CD4-positive, alpha-beta T cell (primary cell): ENCODE results near the gene MICAL2. TPM values are rescaled to one million over a fixed set of nuclear protein-coding genes. Genes with fewer than 3 reads are reported as not detected.

ENCODE experiments used
- ATAC-seq: fragments of 200-7000 bp; cut with Tn5 transposase; one replicate; pipeline ENCODE4 v1.10.0; 2022; ENCODE audit warnings: mild to moderate bottlenecking; ENCODE audit not compliant: poor library complexity
- CTCF ChIA-PET: fragments of 350-600 bp; sonication (Branson Sonifier 250); formaldehyde crosslinking; loops from one replicate; lab custom pipeline; 2021; ENCODE audit warnings: antibody characterized with exemption, inconsistent platforms; lab: Charles Lee
- POLR2A ChIA-PET: fragments of 350-600 bp; sonication (Branson Sonifier 250); formaldehyde crosslinking; loops from one replicate; lab custom pipeline; 2021; ENCODE audit warnings: antibody characterized with exemption, inconsistent platforms; lab: Charles Lee
- DNase-seq, 14 experiments: peaks; one replicate each; pipeline ENCODE4 v3.0.0-alpha.2; 2013 to 2020; ENCODE audit warnings: mixed read lengths in 2 of 14
- H3K27ac ChIP-seq, 2 donors: one replicate each; pipeline versions ENCODE4 v1.5.1 to v1.7.0; 2013; ENCODE audit warnings: low read length in 2 of 2, low read depth in 1 of 2, mild to moderate bottlenecking in 1 of 2
- H3K27me3 ChIP-seq, 2 experiments: 1 replicate in 1 of 2; 2 replicates in 1 of 2; pipeline versions ENCODE4 v1.6.1 to v1.7.0; 2013; ENCODE audit warnings: low read length in 2 of 2, control low read depth in 1 of 2, mild to moderate bottlenecking in 1 of 2, moderate library complexity in 1 of 2; ENCODE audit not compliant: insufficient read depth in 2 of 2, control insufficient read depth in 1 of 2
- H3K36me3 ChIP-seq: one replicate; pipeline ENCODE4 v1.6.1; 2013; ENCODE audit warnings: low read length, control low read depth; ENCODE audit not compliant: insufficient read depth
- H3K4me1 ChIP-seq: one replicate; pipeline ENCODE4 v1.6.1; 2013; ENCODE audit warnings: low read length, control low read depth; ENCODE audit not compliant: insufficient read depth
- H3K4me3 ChIP-seq: one replicate; pipeline ENCODE4 v1.5.1; 2013; ENCODE audit warnings: mild to moderate bottlenecking, low read length, moderate library complexity
- H3K9me3 ChIP-seq, 2 experiments: 1 replicate in 1 of 2; 2 replicates in 1 of 2; pipeline versions ENCODE4 v1.6.1 to v1.7.0; 2013; ENCODE audit warnings: low read length in 2 of 2, mild to moderate bottlenecking in 2 of 2, control low read depth in 1 of 2, moderate library complexity in 1 of 2; ENCODE audit not compliant: control insufficient read depth in 1 of 2, insufficient read depth in 1 of 2
- H3K27ac Mint-ChIP-seq: one replicate; pipeline ENCODE4 v1.8.0; 2020; ENCODE audit warnings: mixed read lengths
- H3K27me3 Mint-ChIP-seq: one replicate; pipeline ENCODE4 v1.8.0; 2021; ENCODE audit warnings: mixed read lengths
- H3K36me3 Mint-ChIP-seq: one replicate; pipeline ENCODE4 v1.8.0; 2021; ENCODE audit warnings: low read depth, mixed read lengths
- H3K4me1 Mint-ChIP-seq: one replicate; pipeline ENCODE4 v1.8.0; 2021; ENCODE audit warnings: low read depth, mixed read lengths
- H3K4me3 Mint-ChIP-seq: one replicate; pipeline ENCODE4 v1.8.0; 2020; ENCODE audit warnings: mild to moderate bottlenecking, mixed read lengths
- H3K9me3 Mint-ChIP-seq: one replicate; pipeline ENCODE4 v1.8.0; 2020; ENCODE audit warnings: mixed read lengths
- CTCF ChIP-seq: fragments of 200-600 bp; IDR thresholded peaks from one replicate; pipeline ENCODE4 v1.8.0; 2022; ENCODE audit warnings: antibody characterized with exemption, mild to moderate bottlenecking
- intact Hi-C, 2 experiments: fragments of 100-400 bp; cut with DNase I in 1 of 2; cut with micrococcal nuclease in 1 of 2; formaldehyde crosslinking; loops; one replicate each; pipeline versions ENCODE4 v1.15.1 to v1.9.0; 2023 to 2025; cut with DNase I, micrococcal nuclease
- total RNA-seq, 174 experiments: library from RNA in 2 of 174; stranded (reverse) in 2 of 174; gene quantifications; one replicate each; pipeline ENCODE4 v1.2.3 and lab custom pipeline; 2021 to 2026

MICAL2 gene
- total RNA-seq, 2 experiments from 2014 or later = 12.8 to 14.1 TPM

DNA sequence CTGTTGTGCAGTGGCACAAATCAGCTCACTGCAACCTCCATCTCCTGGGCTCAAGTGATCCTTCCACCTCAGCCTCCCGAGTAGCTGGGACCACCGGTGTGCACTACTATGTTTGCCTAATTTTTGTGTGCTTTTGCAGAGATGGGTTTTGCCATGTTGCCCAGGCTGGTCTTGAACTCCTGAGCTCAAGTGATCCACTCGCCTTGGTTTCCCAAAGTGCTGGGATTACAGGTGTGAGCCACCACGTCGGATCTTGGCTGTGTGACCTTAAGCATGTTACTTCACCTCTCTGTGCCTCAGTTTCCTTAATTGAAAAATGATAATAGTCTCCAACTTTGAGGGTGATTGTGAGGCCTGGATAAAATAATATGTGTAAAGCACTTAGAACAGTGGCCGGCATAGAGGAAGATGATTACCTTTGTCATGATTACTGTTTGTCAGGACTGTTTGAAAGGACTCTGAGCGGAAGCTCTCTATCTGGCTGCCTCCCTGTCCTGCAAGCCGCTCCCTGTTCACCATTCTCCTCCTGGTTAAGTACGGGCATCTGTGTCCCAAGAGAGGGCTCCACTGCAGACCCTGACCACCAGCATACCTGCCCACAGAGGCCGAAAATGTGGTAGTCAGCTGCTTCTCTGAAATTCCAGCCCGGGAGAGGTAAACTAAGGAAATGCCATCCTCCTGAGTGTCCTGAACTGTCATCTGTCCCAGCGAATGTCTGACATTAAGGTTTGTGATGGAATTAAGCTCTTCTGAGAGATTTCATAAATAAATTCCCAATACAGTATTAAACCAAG, 73.6 kb downstream of the MICAL2 start:
- ChIA-PET POLR2A (interaction anchor here (0.6 to 0.7 kb wide), 2 partner anchors 11 to 32 kb away, joined by 3 to 5 read pairs; no protein-coding TSS in a partner anchor), CTCF (interaction anchor here (1.3 kb wide), 1 partner anchor 11 kb away, joined by 3 read pairs; no protein-coding TSS in a partner anchor)
- Mint-ChIP-seq H3K36me3 (no peaks in the 10 kb centered on the region), H3K4me1 (peaks cover 21% of the 10 kb centered on the region), H3K4me3 (no peak overlapping the region), H3K27me3 (no peaks in the 10 kb centered on the region), H3K9me3 (no peaks in the 10 kb centered on the region), H3K27ac (no peak overlapping the region)
- intact Hi-C loops = no loop called here
- DNase-seq = no peak
- H3K4me1 ChIP-seq = peaks cover 18% of the 10 kb centered on the region
- no peak for TF ChIP-seq CTCF
- H3K36me3 ChIP-seq = no peaks in the 10 kb centered on the region
- no peaks in the 10 kb centered on the region for H3K27me3 ChIP-seq
- ATAC-seq = no peak
- no peak overlapping the region for H3K27ac ChIP-seq
- no peaks in the 10 kb centered on the region for H3K9me3 ChIP-seq
- no peak overlapping the region for H3K4me3 ChIP-seq

DNA sequence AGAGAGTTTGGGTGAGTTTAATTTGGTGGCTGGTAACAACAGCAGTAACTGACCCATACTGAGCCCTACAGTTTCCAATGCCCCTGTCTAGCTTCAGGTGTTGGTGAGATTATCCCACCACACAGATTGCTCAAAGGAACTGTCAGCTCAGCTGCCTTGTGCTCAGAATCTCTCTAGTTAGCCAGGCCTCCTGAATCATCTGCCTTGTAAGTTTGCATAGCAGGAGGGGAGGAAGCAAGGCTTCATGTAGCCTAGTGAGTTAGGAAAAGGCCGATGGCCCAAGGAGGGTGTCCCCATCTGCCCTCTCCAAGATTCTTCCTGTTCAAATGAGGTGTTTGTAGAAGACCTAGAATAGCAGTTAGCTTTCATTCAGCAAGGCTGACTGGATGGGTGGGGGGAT, 74.3 kb downstream of the MICAL2 start:
- H3K4me1 ChIP-seq = peaks cover 16% of the 10 kb centered on the region
- Mint-ChIP-seq H3K9me3 (no peaks in the 10 kb centered on the region), H3K4me3 (no peak overlapping the region), H3K36me3 (no peaks in the 10 kb centered on the region), H3K4me1 (peaks cover 21% of the 10 kb centered on the region), H3K27ac (no peak overlapping the region), H3K27me3 (no peaks in the 10 kb centered on the region)
- H3K9me3 ChIP-seq = no peaks in the 10 kb centered on the region
- DNase-seq (no peak), ATAC-seq (no peak)
- no peaks in the 10 kb centered on the region for H3K27me3 ChIP-seq
- no peaks in the 10 kb centered on the region for H3K36me3 ChIP-seq
- H3K27ac ChIP-seq = no peak overlapping the region
- H3K4me3 ChIP-seq = no peak overlapping the region
- no peak for TF ChIP-seq CTCF
- intact Hi-C loops = no loop called here
- CTCF ChIA-PET = interaction anchor here (1.3 kb wide), 1 partner anchor 12 kb away, joined by 3 read pairs; no protein-coding TSS in a partner anchor
- POLR2A ChIA-PET = interaction anchor here (0.6 to 0.7 kb wide), 2 partner anchors 11 to 32 kb away, joined by 3 to 5 read pairs; no protein-coding TSS in a partner anchor

GRCh38 chr11:12185106-12185690, 74.8 kb downstream of the MICAL2 start:
- Mint-ChIP-seq H3K27me3 (no peaks in the 10 kb centered on the region), H3K4me1 (peaks cover 22% of the 10 kb centered on the region), H3K27ac (no peak overlapping the region), H3K4me3 (no peak overlapping the region), H3K9me3 (no peaks in the 10 kb centered on the region), H3K36me3 (no peaks in the 10 kb centered on the region)
- Histone ChIP-seq H3K27ac (no peak overlapping the region), H3K4me3 (no peak overlapping the region), H3K36me3 (no peaks in the 10 kb centered on the region), H3K27me3 (no peaks in the 10 kb centered on the region), H3K4me1 (peaks cover 21% of the 10 kb centered on the region), H3K9me3 (no peaks in the 10 kb centered on the region)
- POLR2A ChIA-PET = no interaction called here
- DNase-seq (no peak), ATAC-seq (no peak)
- intact Hi-C loops = no loop called here
- CTCF ChIA-PET = interaction anchor here (1.3 kb wide), 1 partner anchor 12 kb away, joined by 3 read pairs; no protein-coding TSS in a partner anchor
- no peak for TF ChIP-seq CTCF
